ENCODE measurements around the gene CASK.

DNA sequence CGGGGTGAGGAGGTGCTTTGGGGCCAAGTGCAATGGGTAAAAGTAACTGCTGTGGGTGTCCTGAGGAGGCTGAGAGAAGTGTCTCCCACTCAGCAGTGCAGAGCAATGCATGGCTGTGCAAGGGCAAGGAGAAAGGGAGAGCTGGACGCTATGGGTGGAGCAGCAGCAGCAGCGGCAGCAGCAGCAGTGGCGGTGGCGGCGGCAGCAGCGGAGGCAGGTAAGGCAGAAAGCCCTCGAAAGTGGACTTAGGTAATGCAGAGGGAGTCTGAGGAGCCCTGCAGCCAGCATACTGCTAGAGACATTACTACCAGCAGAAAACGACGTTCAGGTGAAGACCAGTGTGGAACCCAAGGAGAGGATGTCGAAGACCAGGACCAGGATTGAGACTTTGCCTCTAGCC is 394.1 kb downstream of the CASK start:
- TF ChIP-seq, protein P1, sequence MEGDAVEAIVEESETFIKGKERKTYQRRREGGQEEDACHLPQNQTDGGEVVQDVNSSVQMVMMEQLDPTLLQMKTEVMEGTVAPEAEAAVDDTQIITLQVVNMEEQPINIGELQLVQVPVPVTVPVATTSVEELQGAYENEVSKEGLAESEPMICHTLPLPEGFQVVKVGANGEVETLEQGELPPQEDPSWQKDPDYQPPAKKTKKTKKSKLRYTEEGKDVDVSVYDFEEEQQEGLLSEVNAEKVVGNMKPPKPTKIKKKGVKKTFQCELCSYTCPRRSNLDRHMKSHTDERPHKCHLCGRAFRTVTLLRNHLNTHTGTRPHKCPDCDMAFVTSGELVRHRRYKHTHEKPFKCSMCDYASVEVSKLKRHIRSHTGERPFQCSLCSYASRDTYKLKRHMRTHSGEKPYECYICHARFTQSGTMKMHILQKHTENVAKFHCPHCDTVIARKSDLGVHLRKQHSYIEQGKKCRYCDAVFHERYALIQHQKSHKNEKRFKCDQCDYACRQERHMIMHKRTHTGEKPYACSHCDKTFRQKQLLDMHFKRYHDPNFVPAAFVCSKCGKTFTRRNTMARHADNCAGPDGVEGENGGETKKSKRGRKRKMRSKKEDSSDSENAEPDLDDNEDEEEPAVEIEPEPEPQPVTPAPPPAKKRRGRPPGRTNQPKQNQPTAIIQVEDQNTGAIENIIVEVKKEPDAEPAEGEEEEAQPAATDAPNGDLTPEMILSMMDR (IDR thresholded peaks at IDR 0.05; ENCODE audit: low read length): no peak
- no peak for TF ChIP-seq EZH2 (IDR thresholded peaks at IDR 0.05; ENCODE audit: borderline replicate concordance, low read length)

Data from OCI-LY1 (cell line).